K562 (cell line): ENCODE measurements around the gene GRIN1. TPM values are rescaled to one million over a fixed set of nuclear protein-coding genes. Genes with fewer than 3 reads are reported as not detected.

Experiments
- ATAC-seq: fragments of 200-7000 bp; cut with Tn5 transposase; 3 replicates; pipeline ENCODE4 v1.9.1; 2020; ENCODE audit warnings: moderate library complexity
- BruUV-seq: library from RNA; stranded (reverse); fragments of 400-500 nt; replicated peaks from 2 replicates; lab custom pipeline; 2021; lab: Mats Ljungman, UMichigan
- CTCF ChIA-PET: fragments of 300-600 bp; formaldehyde crosslinking; extraction: SDS; loops from one replicate; lab custom pipeline; 2021; ENCODE audit warnings: low intra/inter-chr PET ratio; lab: Yijun Ruan, JAX
- POLR2A ChIA-PET: fragments of 300-600, 350-650 bp; sonication (Branson Sonifier 250); formaldehyde crosslinking; extraction: SDS; loops from one replicate; lab custom pipeline; 2021; ENCODE audit warnings: antibody characterized with exemption, inconsistent platforms; lab: Yijun Ruan, JAX
- DNase-seq, 4 experiments: peaks; one replicate each; pipeline versions ENCODE4 v3.0.0 to v3.0.0-alpha.2; 2011 to 2018; ENCODE audit warnings: low spot score in 3 of 4, mixed read lengths in 3 of 4; ENCODE audit errors: extremely low read depth in 1 of 4
- FAIRE-seq: peaks from 2 replicates; lab custom pipeline; 2011; peaks lifted over from hg19 to GRCh38; lab: Jason Lieb, UNC
- H2AFZ ChIP-seq: 2 replicates; pipeline ENCODE4 v1.6.0; 2011; ENCODE audit warnings: low read depth, low read length, control low read depth, inconsistent platforms
- H3K27ac ChIP-seq: fragments of 200-600 bp; 3 replicates; pipeline ENCODE4 v1.8.0; 2011; ENCODE audit warnings: low read depth, mild to moderate bottlenecking, control low read depth, inconsistent platforms, low read length, moderate library complexity, mixed read lengths; ENCODE audit errors: extremely low read depth
- H3K27me3 ChIP-seq, 2 experiments: fragments of 300-600 bp in 1 of 2; 2 replicates in 1 of 2; 3 replicates in 1 of 2; pipeline versions ENCODE4 v1.6.0 to v1.8.0; 2011; ENCODE audit warnings: inconsistent platforms in 2 of 2, low read length in 2 of 2, mild to moderate bottlenecking in 1 of 2, mixed read lengths in 1 of 2, moderate library complexity in 1 of 2; ENCODE audit not compliant: control insufficient read depth in 2 of 2, insufficient read depth in 2 of 2
- H3K36me3 ChIP-seq: fragments of 300-600 bp; 3 replicates; pipeline ENCODE4 v1.8.0; 2011; ENCODE audit warnings: mild to moderate bottlenecking, low read length, inconsistent platforms; ENCODE audit not compliant: control insufficient read depth, insufficient read depth
- H3K4me1 ChIP-seq, 2 experiments: fragments of 200-600 bp in 1 of 2; replicated peaks in 1 of 2; 2 replicates in 1 of 2; 3 replicates in 1 of 2; pipeline versions ENCODE4 v1.5.1 to v1.8.0; 2011; ENCODE audit warnings: inconsistent platforms in 2 of 2, low read length in 2 of 2, mild to moderate bottlenecking in 1 of 2, mixed read lengths in 1 of 2, moderate library complexity in 1 of 2; ENCODE audit not compliant: control insufficient read depth in 2 of 2, insufficient read depth in 2 of 2
- H3K4me2 ChIP-seq: 2 replicates; pipeline ENCODE4 v1.6.1; 2011; ENCODE audit warnings: low read length, control low read depth, inconsistent platforms, mixed read lengths; ENCODE audit not compliant: insufficient read depth
- H3K4me3 ChIP-seq: fragments of 200-600 bp; sonication (generic), shearing (Covaris generic); 2 replicates; pipeline ENCODE4 v1.5.1; 2016; ENCODE audit warnings: control low read depth, inconsistent platforms
- H3K79me2 ChIP-seq: fragments of 200-600 bp; 3 replicates; pipeline ENCODE4 v1.8.0; 2011; ENCODE audit warnings: low read length, inconsistent platforms; ENCODE audit not compliant: control insufficient read depth, insufficient read depth
- H3K9ac ChIP-seq, 2 experiments: 2 replicates each; pipeline versions ENCODE4 v1.6.0 to v1.6.1; 2011; ENCODE audit warnings: low read depth in 2 of 2, low read length in 2 of 2, control low read depth in 1 of 2, inconsistent platforms in 1 of 2, mild to moderate bottlenecking in 1 of 2, mixed read lengths in 1 of 2; ENCODE audit not compliant: insufficient read depth in 1 of 2
- H3K9me1 ChIP-seq: one replicate; pipeline ENCODE4 v1.6.0; 2011; ENCODE audit warnings: inconsistent platforms, mild to moderate bottlenecking, low read length, moderate library complexity; ENCODE audit not compliant: control insufficient read depth, insufficient read depth
- H3K9me3 ChIP-seq: replicated peaks from 2 replicates; pipeline ENCODE4 v1.5.1; 2011; ENCODE audit warnings: low read depth, low read length, inconsistent platforms; ENCODE audit not compliant: control insufficient read depth, insufficient read depth
- H4K20me1 ChIP-seq: replicated peaks from 2 replicates; pipeline ENCODE4 v1.6.1; 2011; ENCODE audit warnings: low read length, inconsistent platforms, mixed read lengths; ENCODE audit not compliant: control insufficient read depth, insufficient read depth
- BRD4 ChIP-seq: fragments of 200-600 bp; sonication (generic); IDR thresholded peaks from 2 replicates; pipeline ENCODE4 v1.6.1; 2017; ENCODE audit warnings: inconsistent platforms
- CCAR2 ChIP-seq: fragments of 200-400 bp; formaldehyde crosslinking; IDR thresholded peaks from 2 replicates; pipeline ENCODE4 v1.6.1; 2017; ENCODE audit warnings: mild to moderate bottlenecking, low read depth, low read length
- EGR1 ChIP-seq: fragments of 450-650 bp; conservative IDR thresholded peaks from 2 replicates; pipeline ENCODE4 v1.6.1; 2017; ENCODE audit warnings: mild to moderate bottlenecking
- MEIS2 ChIP-seq: fragments of 450-650 bp; IDR thresholded peaks from 2 replicates; pipeline ENCODE4 v1.6.1; 2014; ENCODE audit warnings: mild to moderate bottlenecking; ENCODE audit not compliant: partially characterized antibody
- MNT ChIP-seq, 2 experiments: fragments of 450-650 bp; conservative IDR thresholded peaks; 2 replicates each; pipeline ENCODE4 v1.6.1; 2017; ENCODE audit warnings: mild to moderate bottlenecking in 2 of 2, moderate library complexity in 2 of 2
- NFYB ChIP-seq: IDR thresholded peaks from 2 replicates; pipeline ENCODE4 v1.6.1; 2011; ENCODE audit warnings: mild to moderate bottlenecking, moderate library complexity; ENCODE audit not compliant: insufficient read length; ENCODE audit errors: extremely low read depth
- POLR2AphosphoS5 ChIP-seq: IDR thresholded peaks from 2 replicates; pipeline ENCODE4 v1.6.1; 2011; ENCODE audit warnings: mild to moderate bottlenecking, low read depth, low read length, moderate library complexity; ENCODE audit not compliant: control insufficient read depth, insufficient read depth
- SIN3B ChIP-seq: fragments of 450-650 bp; IDR thresholded peaks from 2 replicates; pipeline ENCODE4 v1.6.1; 2017; ENCODE audit warnings: low read depth, mild to moderate bottlenecking, moderate library complexity
- ZNF518B ChIP-seq: fragments of 250-450 bp; sonication (Bioruptor Pico); IDR thresholded peaks from 2 replicates; pipeline ENCODE4 v1.5.0; 2021; ENCODE audit warnings: mild to moderate bottlenecking, moderate library complexity
- ZNF668 ChIP-seq: fragments of 250-450 bp; sonication (Bioruptor Pico); IDR thresholded peaks from 2 replicates; pipeline ENCODE4 v1.8.0; 2022; ENCODE audit warnings: mild to moderate bottlenecking, inconsistent platforms
- WGBS: fragments of 100-300 bp; shearing (Covaris generic); methylation state at CpG from one replicate; pipeline ENCODE4 v1.1.6; 2016; ENCODE audit warnings: low coverage, mixed read lengths; ENCODE audit not compliant: insufficient coverage; ENCODE audit errors: missing lambda C conversion rate; 5-methylcytosine and 5-hydroxymethylcytosine counted together
- in situ Hi-C: fragments of 300-500 bp; cut with MboI; formaldehyde crosslinking; loops from 4 replicates; pipeline ENCODE4 v1.15.0; 2018; ENCODE audit warnings: inconsistent platforms, mixed read lengths
- intact Hi-C: fragments of 100-400 bp; cut with micrococcal nuclease; formaldehyde crosslinking; loops from 2 replicates; pipeline ENCODE4 v1.14.2; 2022
- polyA plus RNA-seq, 8 experiments: library from polyadenylated mRNA; depleted of rRNA in 4 of 8; stranded (reverse) in 5 of 8; unstranded in 3 of 8; fragments of >200 nt; fragmentation: Nextera tagmentation in 2 of 8; fragmentation: Illumina TruSeq in 1 of 8; extraction: Ambion mirVana in 2 of 8; extraction: Trizol in 1 of 8; gene quantifications; 2 replicates each; pipeline versions ENCODE4 v1.2.1 to v1.2.3, GENCODE V29; 2011 to 2014; ENCODE audit warnings: inconsistent platforms in 1 of 8, missing spikeins in 1 of 8
- total RNA-seq, 7 experiments: library from RNA; depleted of rRNA in 6 of 7; stranded (reverse); fragments of >200 nt in 6 of 7; fragmentation: Illumina TruSeq in 2 of 7; extraction: Trizol in 2 of 7; gene quantifications; 2 replicates each; pipeline versions ENCODE4 v1.2.1 to v1.2.3, GENCODE V29; 2011 to 2021; ENCODE audit warnings: low replicate concordance in 1 of 7
- TF ChIP-seq, protein P1 (sequence below), 2 experiments: fragments of 150-350 bp in 1 of 2; IDR thresholded peaks; 2 replicates each; pipeline ENCODE4 v1.6.1; 2012 to 2016; ENCODE audit warnings: low read depth in 2 of 2, low read length in 2 of 2, mild to moderate bottlenecking in 1 of 2, moderate library complexity in 1 of 2

Gene GRIN1
- total and polyA plus RNA-seq, 9 of the 15 experiments (the other 6 are each of a cell fraction or from before 2014, with no cell fraction given) = 0.03 to 0.35 (median 0.16) TPM; not detected in 6

DNA sequence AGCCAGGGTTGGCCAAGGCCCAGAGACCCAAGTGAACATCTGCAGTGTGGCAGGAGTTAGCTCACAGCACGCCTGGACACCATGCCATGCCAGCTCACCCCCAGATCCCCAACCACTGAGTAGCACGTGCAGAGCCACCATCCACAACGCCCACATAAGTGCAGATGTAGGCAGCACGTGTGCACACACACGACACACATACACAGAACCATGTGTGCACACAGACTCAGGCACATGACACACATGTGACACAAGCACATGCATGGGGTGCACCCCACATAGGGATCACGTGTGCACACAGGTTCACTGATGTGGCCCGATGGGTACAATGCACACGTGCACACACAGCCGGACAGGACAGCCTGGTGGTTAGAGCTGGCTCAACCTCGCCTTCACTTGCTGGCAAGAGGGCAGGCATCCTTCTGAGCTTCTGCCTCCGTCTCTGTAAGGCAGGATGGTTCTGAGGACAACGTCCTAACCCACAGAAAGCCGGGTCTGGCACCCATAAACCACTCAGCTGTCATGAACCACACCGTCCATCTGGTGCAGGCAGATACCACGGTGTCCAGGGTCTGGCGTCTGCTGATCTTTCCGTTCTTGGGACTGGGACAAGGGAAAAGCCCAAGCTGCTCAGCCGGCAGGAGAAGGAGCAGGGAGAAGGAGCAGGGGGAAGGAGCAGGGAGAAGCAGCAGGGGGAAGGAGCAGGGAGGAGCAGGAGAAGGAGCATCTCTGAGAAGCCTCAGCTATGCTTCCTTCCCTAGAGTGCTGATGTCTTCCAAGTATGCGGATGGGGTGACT is 18.9 kb downstream of the GRIN1 start:
- intact Hi-C loops (no loop called here), in situ Hi-C loops (no loop called here)
- DNase-seq (peak in 3 of 4 experiments; percentile 47 to 62 (median 54)), FAIRE-seq (peak; percentile 85), ATAC-seq (peak; percentile 13; the same call in 2 of the 3 replicates)
- Histone ChIP-seq H2AFZ (peak overlapping the region; percentile 49), H3K4me2 (peak overlapping the region; percentile 58; the same call in 1 of the 2 replicates), H3K9me1 (no peaks in the 10 kb centered on the region), H3K9me3 (no peaks in the 10 kb centered on the region; the same call in 1 of the 2 replicates), H3K9ac (peak overlapping the region in 1 of 2 experiments; percentile 57; a peak in 2 of 4 replicates), H3K27me3 (no peaks in the 10 kb centered on the region; a peak in 1 of 5 replicates), H3K36me3 (no peaks in the 10 kb centered on the region), H3K4me3 (no peak overlapping the region), H3K4me1 (peaks cover 18 to 69% of the 10 kb centered on the region in 2 experiments; a peak in 4 of 5 replicates), H4K20me1 (0 out of 2 replicates have a peak, but pooled peaks cover 8% of the 10 kb centered on the region), H3K27ac (no peak overlapping the region; the same call in 2 of the 3 replicates), H3K79me2 (no peaks in the 10 kb centered on the region)
- WGBS = 15% methylated on average over 18 of the region's 19 CpGs
- CTCF ChIA-PET = no interaction called here
- no TSS peak for BruUV-seq
- POLR2A ChIA-PET = interaction anchor here (0.7 to 1.4 kb wide), 4 partner anchors 8 to 83 kb away, joined by 3 to 5 read pairs (median 3); partner anchors contain the start of gene TUBB4B
- TF ChIP-seq MEIS2 (peak; percentile 79), EGR1 (peak; percentile 34; the same call in 1 of the 2 replicates), CCAR2 (no peak), MNT (conservative IDR thresholded peaks at IDR 0.05) (peak in 1 of 2 experiments; percentile 76; a peak in 3 of 4 replicates), SIN3B (no peak), NFYB (no peak), BRD4 (no peak), ZNF518B (CRISPR knock-in tag) (no peak), POLR2AphosphoS5 (peak; percentile 38; the same call in 1 of the 2 replicates), ZNF668 (CRISPR knock-in tag) (no peak)
- TF ChIP-seq, protein P1, sequence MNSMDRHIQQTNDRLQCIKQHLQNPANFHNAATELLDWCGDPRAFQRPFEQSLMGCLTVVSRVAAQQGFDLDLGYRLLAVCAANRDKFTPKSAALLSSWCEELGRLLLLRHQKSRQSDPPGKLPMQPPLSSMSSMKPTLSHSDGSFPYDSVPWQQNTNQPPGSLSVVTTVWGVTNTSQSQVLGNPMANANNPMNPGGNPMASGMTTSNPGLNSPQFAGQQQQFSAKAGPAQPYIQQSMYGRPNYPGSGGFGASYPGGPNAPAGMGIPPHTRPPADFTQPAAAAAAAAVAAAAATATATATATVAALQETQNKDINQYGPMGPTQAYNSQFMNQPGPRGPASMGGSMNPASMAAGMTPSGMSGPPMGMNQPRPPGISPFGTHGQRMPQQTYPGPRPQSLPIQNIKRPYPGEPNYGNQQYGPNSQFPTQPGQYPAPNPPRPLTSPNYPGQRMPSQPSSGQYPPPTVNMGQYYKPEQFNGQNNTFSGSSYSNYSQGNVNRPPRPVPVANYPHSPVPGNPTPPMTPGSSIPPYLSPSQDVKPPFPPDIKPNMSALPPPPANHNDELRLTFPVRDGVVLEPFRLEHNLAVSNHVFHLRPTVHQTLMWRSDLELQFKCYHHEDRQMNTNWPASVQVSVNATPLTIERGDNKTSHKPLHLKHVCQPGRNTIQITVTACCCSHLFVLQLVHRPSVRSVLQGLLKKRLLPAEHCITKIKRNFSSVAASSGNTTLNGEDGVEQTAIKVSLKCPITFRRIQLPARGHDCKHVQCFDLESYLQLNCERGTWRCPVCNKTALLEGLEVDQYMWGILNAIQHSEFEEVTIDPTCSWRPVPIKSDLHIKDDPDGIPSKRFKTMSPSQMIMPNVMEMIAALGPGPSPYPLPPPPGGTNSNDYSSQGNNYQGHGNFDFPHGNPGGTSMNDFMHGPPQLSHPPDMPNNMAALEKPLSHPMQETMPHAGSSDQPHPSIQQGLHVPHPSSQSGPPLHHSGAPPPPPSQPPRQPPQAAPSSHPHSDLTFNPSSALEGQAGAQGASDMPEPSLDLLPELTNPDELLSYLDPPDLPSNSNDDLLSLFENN (IDR thresholded peaks at IDR 0.05; ENCODE audit: low read depth in 2 of 2, low read length in 2 of 2) = no peak
